Stomach (tissue), 9 donors: ENCODE data around the gene MYH14. TPM values are rescaled to one million over a fixed set of nuclear protein-coding genes. Genes with fewer than 3 reads are reported as not detected.

ENCODE experiments used
- DNase-seq, 2 donors: peaks; one replicate each; pipeline versions ENCODE4 v3.0.0 to v3.0.0-alpha.2; 2013 to 2019
- H3K27ac ChIP-seq, 5 donors: fragments of 200-600 bp in 4 of 5; sonication (generic) in 4 of 5; one replicate each; pipeline ENCODE4 v1.5.1; 2013 to 2019; ENCODE audit warnings: mild to moderate bottlenecking in 1 of 5, moderate library complexity in 1 of 5
- H3K27me3 ChIP-seq, 3 donors: fragments of 200-600 bp; sonication (generic); one replicate each; pipeline ENCODE4 v1.5.1; 2017 to 2019; ENCODE audit warnings: mixed run types in 1 of 3
- H3K36me3 ChIP-seq, 4 donors: fragments of 200-600 bp; sonication (generic); 1 replicate in 3 of 4; 2 replicates in 1 of 4; pipeline ENCODE4 v1.5.1; 2016 to 2019
- H3K4me1 ChIP-seq, 4 donors: fragments of 200-600 bp; sonication (generic); one replicate each; pipeline ENCODE4 v1.5.1; 2016 to 2019
- H3K4me3 ChIP-seq, 4 donors: fragments of 200-600 bp; sonication (generic) in 3 of 4; one replicate each; pipeline ENCODE4 v1.5.1; 2016 to 2019; ENCODE audit warnings: mild to moderate bottlenecking in 1 of 4
- H3K9me3 ChIP-seq, 4 donors: fragments of 200-600 bp; sonication (generic); one replicate each; pipeline ENCODE4 v1.5.1; 2016 to 2019
- CTCF ChIP-seq, 7 experiments: fragments of 450-650 bp in 4 of 7; fragments of 200-600 bp in 3 of 7; sonication (generic) in 3 of 7; IDR thresholded peaks; one replicate each; pipeline ENCODE4 v1.5.1; 2016 to 2019; ENCODE audit warnings: antibody characterized with exemption in 7 of 7, control low read depth in 2 of 7, mild to moderate bottlenecking in 1 of 7
- EP300 ChIP-seq: sonication (generic); formaldehyde crosslinking; IDR thresholded peaks from one replicate; pipeline ENCODE4 v1.6.1; 2017; ENCODE audit warnings: antibody characterized with exemption
- POLR2A ChIP-seq, 4 donors: fragments of 450-650 bp; IDR thresholded peaks; one replicate each; pipeline ENCODE4 v1.6.1; 2016; ENCODE audit warnings: antibody characterized with exemption in 4 of 4, control low read depth in 2 of 4, mild to moderate bottlenecking in 1 of 4, moderate library complexity in 1 of 4
- POLR2AphosphoS5 ChIP-seq, 3 donors: sonication (generic); formaldehyde crosslinking; IDR thresholded peaks; one replicate each; pipeline ENCODE4 v1.6.1; 2016; ENCODE audit warnings: antibody characterized with exemption in 3 of 3
- WGBS, 5 donors: extraction: QIAGEN DNeasy Blood & Tissue Kit in 3 of 5; methylation state at CpG; one replicate each; pipeline versions ENCODE4 v1.1.5 to v1.1.7; 2013 to 2018; 5-methylcytosine and 5-hydroxymethylcytosine counted together
- intact Hi-C: fragments of 100-400 bp; cut with DNase I; formaldehyde crosslinking; loops from one replicate; pipeline ENCODE4 v1.15.1; 2023; ENCODE audit warnings: low total_unique reads
- polyA plus RNA-seq, 3 donors: library from polyadenylated mRNA; stranded (reverse); fragments of 200-250 nt; gene quantifications; one replicate each; pipeline ENCODE4 v1.2.3, GENCODE V29; 2013
- total RNA-seq, 5 donors: library from RNA; depleted of rRNA; stranded (reverse); fragments of >200 nt; gene quantifications; one replicate each; pipeline versions ENCODE4 v1.1.0 to v1.2.3, GENCODE V29; 2014 to 2016
- donor health status: healthy with polysubstance abuse.
- donor health status: Bipolar disorder and iron deficiency.
- donor health status: healthy.

MYH14 gene
- total and polyA plus RNA-seq, 8 donors = 21.6 to 392 (median 43.4) TPM

GRCh38 chr19:50207730-50208129 is 4.3 kb downstream of the MYH14 start:
- intact Hi-C loops = no loop called here
- DNase-seq = no peak
- Histone ChIP-seq H3K36me3 (peaks cover 0 to 25% (median 21%) of the 10 kb centered on the region in 4 donors), H3K27ac (no peak overlapping the region), H3K27me3 (peaks cover 0 to 45% (median 34%) of the 10 kb centered on the region in 3 donors), H3K9me3 (peaks cover 0 to 10% (median 2%) of the 10 kb centered on the region in 4 donors), H3K4me3 (no peak overlapping the region), H3K4me1 (peaks cover 0 to 33% (median 25%) of the 10 kb centered on the region in 4 donors)
- 72 to 85% (median 78%) methylated on average over 2 of the region's 2 CpGs for WGBS, 5 donors
- TF ChIP-seq POLR2AphosphoS5 (IDR thresholded peaks at IDR 0.05) (no peak), EP300 (no peak), CTCF (IDR thresholded peaks at IDR 0.05) (no peak), POLR2A (IDR thresholded peaks at IDR 0.05) (no peak)

- TF ChIP-seq POLR2AphosphoS5 (IDR thresholded peaks at IDR 0.05) = no peak
- TF ChIP-seq EP300 = no peak
- no peak for TF ChIP-seq POLR2A (IDR thresholded peaks at IDR 0.05)
- TF ChIP-seq CTCF (IDR thresholded peaks at IDR 0.05) = no peak
- WGBS, 5 donors = 89 to 96% (median 91%) methylated on average over 7 of the region's 7 CpGs
- no peak for DNase-seq
- peaks cover 0 to 19% (median 12%) of the 10 kb centered on the region in 4 donors for H3K4me1 ChIP-seq
- peaks cover 0 to 31% (median 20%) of the 10 kb centered on the region in 3 donors for H3K27me3 ChIP-seq
- peaks cover 0 to 10% (median 2%) of the 10 kb centered on the region in 4 donors for H3K9me3 ChIP-seq
- H3K4me3 ChIP-seq = no peak overlapping the region
- peaks cover 0 to 28% (median 23%) of the 10 kb centered on the region in 4 donors for H3K36me3 ChIP-seq
- no peak overlapping the region for H3K27ac ChIP-seq
- intact Hi-C loops = no loop called here
Measured at GRCh38 chr19:50209131-50209530, 5.7 kb downstream of the MYH14 start.

GRCh38 chr19:50210425-50210824 is 7.0 kb downstream of the MYH14 start:
- peaks cover 0 to 25% (median 7%) of the 10 kb centered on the region in 3 donors for H3K27me3 ChIP-seq
- DNase-seq = no peak
- peaks cover 0 to 10% (median 2%) of the 10 kb centered on the region in 4 donors for H3K9me3 ChIP-seq
- no peak for TF ChIP-seq CTCF (IDR thresholded peaks at IDR 0.05)
- no peak for TF ChIP-seq POLR2A (IDR thresholded peaks at IDR 0.05)
- TF ChIP-seq POLR2AphosphoS5 (IDR thresholded peaks at IDR 0.05) = no peak
- TF ChIP-seq EP300 = no peak
- H3K4me1 ChIP-seq = peaks cover 0 to 10% (median 5%) of the 10 kb centered on the region in 4 donors
- peaks cover 0 to 28% (median 23%) of the 10 kb centered on the region in 4 donors for H3K36me3 ChIP-seq
- WGBS, 5 donors = 95 to 99% (median 96%) methylated on average over 14 to 46 of the region's 46 CpGs
- intact Hi-C loops = no loop called here
- no peak overlapping the region for H3K27ac ChIP-seq
- no peak overlapping the region for H3K4me3 ChIP-seq

GRCh38 chr19:50213925-50214324 is 10.5 kb downstream of the MYH14 start:
- peaks cover 0 to 13% (median 0%) of the 10 kb centered on the region in 3 donors for H3K27me3 ChIP-seq
- no peak for DNase-seq
- peaks cover 0 to 36% (median 33%) of the 10 kb centered on the region in 4 donors for H3K36me3 ChIP-seq
- intact Hi-C loops = no loop called here
- H3K27ac ChIP-seq = peak overlapping the region; percentile 66 to 93 (median 81)
- H3K9me3 ChIP-seq = peaks cover 0 to 10% (median 2%) of the 10 kb centered on the region in 4 donors
- H3K4me3 ChIP-seq = no peak overlapping the region
- no peak for TF ChIP-seq CTCF (IDR thresholded peaks at IDR 0.05)
- TF ChIP-seq EP300 = no peak
- TF ChIP-seq POLR2AphosphoS5 (IDR thresholded peaks at IDR 0.05) = no peak
- no peak for TF ChIP-seq POLR2A (IDR thresholded peaks at IDR 0.05)
- WGBS, 5 donors = 82 to 96% (median 88%) methylated on average over 1 of the region's 1 CpG
- H3K4me1 ChIP-seq = peaks cover 0 to 21% (median 2%) of the 10 kb centered on the region in 4 donors
